ENCODE measurements around the gene PLPPR1. TPM values are rescaled to one million over a fixed set of nuclear protein-coding genes. Genes with fewer than 3 reads are reported as not detected.
A peak's percentile ranks its signal among the peaks of the same experiment; 100 is the strongest.

Gene PLPPR1
- total and polyA plus RNA-seq, 2 of the 13 experiments (the other 11 are each of a cell fraction or from before 2014, with no cell fraction given), result 16.0 to 84.7 TPM

DNA sequence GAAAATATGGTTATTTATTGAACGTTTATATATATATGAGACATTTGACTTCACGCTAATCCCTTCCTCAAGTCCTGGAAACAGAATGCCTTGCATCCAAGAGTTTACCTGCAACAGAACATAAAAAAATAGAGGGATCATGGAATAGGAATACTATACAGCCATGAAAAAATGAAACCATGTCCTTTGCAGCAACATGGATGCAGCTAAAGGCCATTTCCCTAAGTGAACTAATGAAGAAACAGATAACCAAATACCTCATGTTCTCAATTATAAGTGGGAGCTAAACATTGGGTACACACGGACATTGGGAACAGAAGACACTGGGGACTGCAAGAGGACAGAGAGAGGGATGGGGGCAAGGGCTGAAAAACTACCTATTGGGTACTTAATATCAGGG lies 343.3 kb downstream of the PLPPR1 start:
- DNase-seq (ENCODE audit: low spot score) (no peak), ATAC-seq (no peak), FAIRE-seq (no peak)
- no peak overlapping the region for H2AFZ ChIP-seq (ENCODE audit: low read length)
- H3K4me1 ChIP-seq (ENCODE audit: insufficient read depth, low read length), result peaks cover 28% of the 10 kb centered on the region
- no peaks in the 10 kb centered on the region for H3K36me3 ChIP-seq (replicated peaks in 1 of 2; ENCODE audit: control insufficient read depth in 1 of 2, insufficient read depth in 2 of 2, low read length in 2 of 2)
- no peak overlapping the region for H3K4me2 ChIP-seq (ENCODE audit: low read depth, low read length)
- no peak overlapping the region for H3K9ac ChIP-seq (ENCODE audit: insufficient read depth, low read depth, low read length)
- no peaks in the 10 kb centered on the region for H3K79me2 ChIP-seq (ENCODE audit: insufficient read depth, low read length)
- POLR2A ChIA-PET, result interaction anchor here (1.3 to 5.2 kb wide), 4 partner anchors 17 to 47 kb away, joined by 4 to 31 read pairs (median 10); no protein-coding TSS in a partner anchor
- TF ChIP-seq, protein P1, sequence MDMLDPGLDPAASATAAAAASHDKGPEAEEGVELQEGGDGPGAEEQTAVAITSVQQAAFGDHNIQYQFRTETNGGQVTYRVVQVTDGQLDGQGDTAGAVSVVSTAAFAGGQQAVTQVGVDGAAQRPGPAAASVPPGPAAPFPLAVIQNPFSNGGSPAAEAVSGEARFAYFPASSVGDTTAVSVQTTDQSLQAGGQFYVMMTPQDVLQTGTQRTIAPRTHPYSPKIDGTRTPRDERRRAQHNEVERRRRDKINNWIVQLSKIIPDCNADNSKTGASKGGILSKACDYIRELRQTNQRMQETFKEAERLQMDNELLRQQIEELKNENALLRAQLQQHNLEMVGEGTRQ (IDR thresholded peaks at IDR 0.05; ENCODE audit: low read depth, low read length), result no peak
- TF ChIP-seq, protein P1 (CRISPR knock-in tag; IDR thresholded peaks at IDR 0.05; ENCODE audit: borderline replicate concordance), result no peak
- TF ChIP-seq RBAK (CRISPR knock-in tag; IDR thresholded peaks at IDR 0.05) (no peak), KDM6A (CRISPR knock-in tag; IDR thresholded peaks at IDR 0.05; ENCODE audit: low read depth) (no peak), ZNF329 (CRISPR knock-in tag; IDR thresholded peaks at IDR 0.05; ENCODE audit: low read depth) (no peak)
- TF ChIP-seq, protein P2, sequence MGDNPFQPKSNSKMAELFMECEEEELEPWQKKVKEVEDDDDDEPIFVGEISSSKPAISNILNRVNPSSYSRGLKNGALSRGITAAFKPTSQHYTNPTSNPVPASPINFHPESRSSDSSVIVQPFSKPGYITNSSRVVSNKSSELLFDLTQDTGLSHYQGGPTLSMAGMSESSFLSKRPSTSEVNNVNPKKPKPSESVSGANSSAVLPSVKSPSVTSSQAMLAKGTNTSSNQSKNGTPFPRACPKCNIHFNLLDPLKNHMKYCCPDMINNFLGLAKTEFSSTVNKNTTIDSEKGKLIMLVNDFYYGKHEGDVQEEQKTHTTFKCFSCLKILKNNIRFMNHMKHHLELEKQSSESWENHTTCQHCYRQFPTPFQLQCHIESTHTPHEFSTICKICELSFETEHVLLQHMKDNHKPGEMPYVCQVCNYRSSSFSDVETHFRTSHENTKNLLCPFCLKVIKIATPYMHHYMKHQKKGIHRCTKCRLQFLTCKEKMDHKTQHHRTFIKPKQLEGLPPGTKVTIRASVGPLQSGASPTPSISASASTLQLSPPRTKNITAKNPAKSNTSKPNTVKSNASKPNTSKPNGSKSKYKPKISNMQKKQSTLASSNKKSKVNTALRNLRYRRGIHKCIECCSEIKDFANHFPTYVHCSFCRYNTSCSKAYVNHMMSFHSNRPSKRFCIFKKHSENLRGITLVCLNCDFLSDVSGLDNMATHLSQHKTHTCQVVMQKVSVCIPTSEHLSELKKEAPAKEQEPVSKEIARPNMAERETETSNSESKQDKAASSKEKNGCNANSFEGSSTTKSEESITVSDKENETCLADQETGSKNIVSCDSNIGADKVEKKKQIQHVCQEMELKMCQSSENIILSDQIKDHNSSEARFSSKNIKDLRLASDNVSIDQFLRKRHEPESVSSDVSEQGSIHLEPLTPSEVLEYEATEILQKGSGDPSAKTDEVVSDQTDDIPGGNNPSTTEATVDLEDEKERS (CRISPR knock-in tag; IDR thresholded peaks at IDR 0.05), result peak; percentile 74; the same call in 1 of the 2 replicates
- TF ChIP-seq, protein P3, sequence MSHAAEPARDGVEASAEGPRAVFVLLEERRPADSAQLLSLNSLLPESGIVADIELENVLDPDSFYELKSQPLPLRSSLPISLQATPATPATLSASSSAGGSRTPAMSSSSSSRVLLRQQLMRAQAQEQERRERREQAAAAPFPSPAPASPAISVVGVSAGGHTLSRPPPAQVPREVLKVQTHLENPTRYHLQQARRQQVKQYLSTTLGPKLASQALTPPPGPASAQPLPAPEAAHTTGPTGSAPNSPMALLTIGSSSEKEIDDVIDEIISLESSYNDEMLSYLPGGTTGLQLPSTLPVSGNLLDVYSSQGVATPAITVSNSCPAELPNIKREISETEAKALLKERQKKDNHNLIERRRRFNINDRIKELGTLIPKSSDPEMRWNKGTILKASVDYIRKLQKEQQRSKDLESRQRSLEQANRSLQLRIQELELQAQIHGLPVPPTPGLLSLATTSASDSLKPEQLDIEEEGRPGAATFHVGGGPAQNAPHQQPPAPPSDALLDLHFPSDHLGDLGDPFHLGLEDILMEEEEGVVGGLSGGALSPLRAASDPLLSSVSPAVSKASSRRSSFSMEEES (CRISPR knock-in tag; IDR thresholded peaks at IDR 0.05), result no peak
- intact Hi-C loops (cut with micrococcal nuclease; ENCODE audit: unreplicated experiment) (no loop called here), in situ Hi-C loops (cut with HindIII; ENCODE audit: extremely low pct_ligation_motif_present, low pct_unique_long_range_greater_than_20kb) (no loop called here)
- no TSS peak for BruUV-seq (replicated peaks)
- H3K9me3 ChIP-seq (ENCODE audit: low read length), result no peaks in the 10 kb centered on the region
- WGBS (ENCODE audit: low lambda C conversion rate), result 95% methylated on average over 3 of the region's 3 CpGs
- H3K27ac ChIP-seq (ENCODE audit: extremely low read length, insufficient read depth, low read length), result no peak overlapping the region
- H3K4me3 ChIP-seq (replicated peaks in 1 of 3; ENCODE audit: insufficient read depth in 1 of 3, low read depth in 2 of 3, low read length in 3 of 3), result no peak overlapping the region
- no peaks in the 10 kb centered on the region for H3K27me3 ChIP-seq (ENCODE audit: control insufficient read depth in 1 of 2, insufficient read depth in 2 of 2, low read length in 2 of 2)
- H4K20me1 ChIP-seq (ENCODE audit: insufficient read depth, low read length), result no peaks in the 10 kb centered on the region
- CTCF ChIA-PET (ENCODE audit: low intra/inter-chr PET ratio, low total read pairs), result no interaction called here
